Measurements from ENCODE around the gene ZNF695.

DNA sequence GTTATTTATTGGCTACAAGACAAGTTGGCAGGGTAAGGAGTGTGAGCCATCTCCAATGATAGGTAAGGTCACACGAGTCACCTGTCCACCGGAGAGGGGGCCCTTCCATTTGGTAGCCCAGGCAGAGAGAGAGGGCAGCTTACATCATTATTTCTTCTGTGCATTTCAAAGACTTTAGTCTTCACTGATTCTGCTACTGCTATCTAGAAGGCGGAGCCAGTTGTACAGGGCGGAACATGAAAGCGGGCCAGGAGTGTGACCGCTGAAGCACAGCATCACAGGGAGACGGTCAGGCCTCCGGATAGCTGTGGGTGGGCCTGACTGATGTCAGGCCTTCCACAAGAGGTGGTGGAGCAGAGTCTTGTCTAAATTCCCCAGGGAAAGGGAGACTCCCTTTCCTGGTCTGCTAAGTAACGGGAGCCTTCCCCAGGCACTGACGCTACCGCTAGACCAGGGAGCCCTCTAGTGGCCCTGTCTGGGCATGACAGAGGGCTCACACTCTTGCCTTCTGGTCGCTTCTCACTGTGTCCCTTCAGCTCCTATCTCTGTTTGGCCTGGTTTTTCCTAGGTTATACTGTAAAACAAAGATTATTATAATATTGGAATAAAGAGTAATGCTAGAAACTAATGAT lies 36.7 kb downstream of the ZNF695 start:
- TF ChIP-seq, protein P1, sequence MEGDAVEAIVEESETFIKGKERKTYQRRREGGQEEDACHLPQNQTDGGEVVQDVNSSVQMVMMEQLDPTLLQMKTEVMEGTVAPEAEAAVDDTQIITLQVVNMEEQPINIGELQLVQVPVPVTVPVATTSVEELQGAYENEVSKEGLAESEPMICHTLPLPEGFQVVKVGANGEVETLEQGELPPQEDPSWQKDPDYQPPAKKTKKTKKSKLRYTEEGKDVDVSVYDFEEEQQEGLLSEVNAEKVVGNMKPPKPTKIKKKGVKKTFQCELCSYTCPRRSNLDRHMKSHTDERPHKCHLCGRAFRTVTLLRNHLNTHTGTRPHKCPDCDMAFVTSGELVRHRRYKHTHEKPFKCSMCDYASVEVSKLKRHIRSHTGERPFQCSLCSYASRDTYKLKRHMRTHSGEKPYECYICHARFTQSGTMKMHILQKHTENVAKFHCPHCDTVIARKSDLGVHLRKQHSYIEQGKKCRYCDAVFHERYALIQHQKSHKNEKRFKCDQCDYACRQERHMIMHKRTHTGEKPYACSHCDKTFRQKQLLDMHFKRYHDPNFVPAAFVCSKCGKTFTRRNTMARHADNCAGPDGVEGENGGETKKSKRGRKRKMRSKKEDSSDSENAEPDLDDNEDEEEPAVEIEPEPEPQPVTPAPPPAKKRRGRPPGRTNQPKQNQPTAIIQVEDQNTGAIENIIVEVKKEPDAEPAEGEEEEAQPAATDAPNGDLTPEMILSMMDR (IDR thresholded peaks at IDR 0.05), result peak in 5 of 6 experiments; percentile 30 to 79 (median 50)
- TF ChIP-seq POLR2A (IDR thresholded peaks at IDR 0.05), result no peak
